Activated CD4-positive, alpha-beta T cell treated with anti-CD3 and anti-CD28 coated beads, Interleukin-2, amount 50 U/mL, for 24 hours (primary cell): ENCODE data around the gene BIVM.

Experiments used
- DNase-seq, 2 donors: peaks; one replicate each; pipeline ENCODE4 v3.0.0-alpha.2; 2020; ENCODE audit warnings: low read depth in 1 of 2, low spot score in 1 of 2

Gene BIVM

DNA sequence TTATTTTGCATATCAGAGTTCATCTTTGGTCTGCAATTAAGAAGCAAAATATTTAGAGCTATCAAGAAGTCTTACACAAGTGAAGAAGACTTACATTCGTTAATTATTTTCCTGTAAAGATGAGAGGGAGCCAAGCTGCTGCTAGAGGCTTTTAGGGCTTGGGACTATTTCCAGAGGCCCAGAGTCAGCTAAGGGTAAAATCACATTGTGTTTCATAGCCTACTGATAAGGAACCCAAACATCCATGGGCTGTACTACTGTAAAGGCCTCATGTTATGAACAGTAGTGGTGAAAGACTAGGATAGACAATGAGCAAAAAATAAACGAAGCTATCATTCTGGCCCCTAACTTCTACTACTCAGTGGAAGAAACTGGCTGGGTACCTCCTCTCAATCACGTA lies 14.4 kb upstream of the BIVM start:
- DNase-seq: no peak

DNA sequence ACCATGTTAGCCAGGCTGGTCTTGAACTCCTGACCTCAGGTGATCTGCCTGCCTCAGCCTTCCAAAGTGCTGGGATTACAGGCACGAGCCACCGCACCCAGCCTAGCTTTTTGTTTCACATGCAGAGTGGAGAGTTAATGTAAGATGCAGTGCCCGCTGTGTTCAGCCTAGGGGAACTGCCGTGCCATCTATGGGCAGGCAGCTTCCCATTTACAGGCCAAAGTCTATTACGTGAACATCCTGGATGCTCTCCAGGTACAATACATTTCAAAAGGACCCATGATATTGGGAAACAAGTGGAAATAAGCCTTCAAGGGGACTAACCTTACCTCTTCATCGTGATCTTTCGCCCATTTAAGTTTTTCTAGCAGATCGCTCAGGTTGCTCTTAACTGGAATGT lies 10.2 kb upstream of the BIVM start:
- DNase-seq: no peak

DNA sequence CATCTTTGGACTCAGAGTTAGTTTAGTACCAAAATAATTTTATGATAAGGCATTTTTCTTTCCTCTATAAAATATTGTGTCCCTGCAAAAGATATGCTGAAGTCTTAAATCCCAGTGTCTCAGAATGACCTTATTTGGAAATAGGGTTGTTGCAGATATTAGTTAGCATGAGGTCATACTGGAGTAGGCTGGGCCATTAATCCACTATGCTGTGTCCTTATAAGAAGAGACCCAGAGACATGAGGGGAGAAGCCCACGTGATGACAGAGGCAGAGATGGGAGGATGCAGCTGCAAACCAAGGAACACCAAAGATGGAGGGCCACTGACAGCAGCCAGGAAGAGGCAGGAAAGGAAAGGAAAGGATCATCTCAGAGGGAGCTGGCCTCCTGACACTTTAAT lies 6.5 kb upstream of the BIVM start:
- DNase-seq: no peak

DNA sequence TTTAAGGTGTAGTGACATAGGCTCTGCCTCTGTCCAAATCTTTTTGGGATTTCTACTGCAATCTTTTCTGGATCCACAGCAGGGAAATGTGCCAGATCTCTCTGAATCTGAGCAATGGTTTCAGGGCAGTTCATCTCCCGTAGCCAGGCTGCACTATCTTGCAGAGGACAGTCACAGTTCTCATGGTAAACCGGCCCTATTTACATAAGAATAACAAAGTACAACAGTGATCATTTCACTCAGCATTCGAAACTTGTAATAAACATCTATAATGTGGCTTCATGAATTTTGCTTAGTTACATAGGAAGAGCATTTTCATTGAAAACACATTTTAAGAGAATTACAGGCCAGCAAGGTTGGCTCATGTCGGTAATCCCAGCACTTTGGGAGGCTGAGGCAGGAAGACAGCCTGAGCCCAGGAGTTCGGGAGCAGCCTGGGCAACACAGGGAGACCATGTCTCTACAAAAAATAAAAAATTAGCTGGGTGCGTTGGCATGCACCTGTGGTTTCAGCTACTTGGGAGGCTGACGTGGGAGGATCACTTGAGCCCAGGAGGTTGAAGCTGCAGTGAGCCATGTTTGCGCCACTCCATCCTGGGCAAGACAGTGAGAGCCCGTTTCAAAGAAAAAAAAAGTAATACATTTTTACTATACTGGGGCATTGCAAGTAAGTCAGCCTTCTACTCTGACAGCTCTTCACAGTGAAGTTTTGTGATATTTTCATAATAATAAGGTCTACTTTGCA lies 5.1 kb upstream of the BIVM start:
- no peak for DNase-seq

DNA sequence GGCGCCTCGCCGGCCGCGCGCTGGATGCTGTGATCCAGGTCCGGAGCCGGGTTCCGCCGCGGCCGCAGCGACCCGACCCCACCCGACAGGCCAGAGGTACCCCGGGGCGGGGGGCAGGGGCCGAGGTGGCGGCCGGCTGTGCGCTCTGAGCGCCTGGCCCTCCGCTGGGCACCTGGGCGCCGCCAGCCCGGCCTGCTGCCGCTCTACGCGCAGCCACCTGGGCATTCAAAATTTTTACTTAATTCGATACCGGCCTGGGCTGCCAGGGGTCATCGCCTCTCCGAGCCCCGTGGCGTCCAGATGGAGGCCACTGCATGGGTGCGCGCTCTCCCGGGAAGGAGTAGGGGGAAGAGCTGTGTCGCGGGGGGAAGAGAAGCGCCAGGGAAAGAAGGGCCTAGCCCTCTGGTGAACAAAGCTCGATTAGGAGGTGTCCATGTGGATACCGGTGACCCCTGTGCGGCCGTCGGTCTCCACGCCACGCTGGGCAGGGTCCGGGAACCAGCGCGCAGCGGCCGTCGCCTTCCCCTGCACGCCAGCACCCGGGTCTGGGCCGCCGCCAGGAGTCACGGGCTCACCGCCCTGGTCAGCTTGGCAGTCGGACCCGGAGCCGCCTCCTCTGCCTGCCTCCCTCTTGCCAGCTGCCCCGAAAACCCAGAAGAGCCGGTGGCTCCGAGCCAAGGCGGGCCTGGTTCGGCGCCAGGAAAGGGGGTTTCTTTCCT lies 666 bp downstream of the BIVM start:
- DNase-seq: no peak

DNA sequence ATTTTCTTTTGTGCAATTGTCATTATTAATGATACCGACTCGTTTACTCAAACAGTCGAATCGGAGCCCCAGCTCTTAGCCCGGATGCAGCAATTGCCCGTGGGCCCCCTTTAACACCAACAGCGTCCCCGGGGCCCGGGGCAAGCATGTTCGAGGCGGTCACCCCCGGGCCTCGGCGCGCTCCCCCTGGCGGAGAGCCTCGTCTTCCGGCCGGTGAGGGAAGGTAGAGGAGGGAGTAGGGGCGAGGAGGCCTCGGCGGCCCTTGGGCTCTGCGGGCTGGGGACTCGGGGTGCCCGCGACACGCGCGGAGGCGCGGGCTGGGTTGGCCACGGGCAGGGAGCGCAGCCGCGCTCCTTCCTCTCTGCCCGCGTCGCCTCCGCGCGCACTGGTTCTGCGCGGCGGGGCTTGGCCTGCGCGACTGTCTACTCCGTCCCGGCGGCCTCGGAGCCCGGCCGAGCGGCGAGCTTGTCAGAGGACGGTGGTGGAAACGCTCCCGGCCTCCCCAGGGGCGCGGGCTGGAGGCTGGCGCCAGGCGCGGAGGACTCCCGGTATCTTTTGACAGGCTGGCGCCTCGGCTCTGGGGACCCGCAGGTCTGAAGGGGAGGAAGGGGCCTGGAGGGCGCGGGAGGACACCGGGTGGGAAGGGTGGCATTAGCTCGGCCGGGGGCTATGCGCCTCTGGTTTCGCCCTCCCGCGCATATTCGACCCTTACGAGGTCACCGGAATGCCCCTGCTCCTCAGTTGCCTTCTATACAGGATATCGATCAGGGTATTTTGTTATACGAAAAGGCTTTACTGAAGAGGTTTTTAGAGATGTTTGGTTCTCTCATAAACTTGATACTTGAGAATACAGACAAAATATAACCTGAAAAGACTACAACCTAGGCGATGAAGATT lies 1.5 kb downstream of the BIVM start:
- DNase-seq: peak; percentile 70 to 72

DNA sequence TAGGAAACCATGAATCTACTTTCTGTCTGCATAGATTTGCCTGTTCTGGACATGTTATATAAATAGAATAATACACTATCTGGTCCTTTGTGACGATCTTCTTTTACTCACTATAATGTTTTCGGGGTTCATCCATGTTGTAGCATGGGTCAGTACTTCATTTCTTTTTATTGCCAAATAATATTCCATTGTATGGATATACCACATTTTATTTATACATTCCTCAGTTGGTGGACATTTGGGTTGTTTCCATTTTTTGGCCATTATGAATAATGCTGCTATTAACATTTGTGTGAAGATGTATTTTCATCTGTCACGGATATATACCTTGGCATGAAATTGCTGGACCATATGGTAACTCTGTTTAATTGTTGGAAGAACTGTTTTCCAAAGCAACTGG lies 6.8 kb downstream of the BIVM start:
- no peak for DNase-seq

DNA sequence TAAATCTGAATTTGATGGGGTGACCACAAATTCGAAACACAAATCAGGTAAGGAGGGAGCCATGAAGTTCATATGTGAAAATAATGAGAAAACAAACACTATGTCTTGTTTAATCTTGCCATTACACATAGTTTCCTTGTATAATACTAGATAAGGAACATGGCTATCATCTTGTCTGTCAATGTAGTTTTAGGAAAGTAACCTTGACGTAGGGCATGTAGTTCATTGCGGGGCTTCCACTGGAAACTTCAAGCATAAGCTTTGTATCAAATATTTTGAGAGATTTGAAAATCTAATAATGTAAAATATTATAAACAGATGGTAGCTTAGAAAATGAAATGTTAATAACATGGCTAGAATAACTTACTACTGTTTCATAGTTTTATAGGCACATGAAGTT lies 8.8 kb downstream of the BIVM start:
- no peak for DNase-seq

DNA sequence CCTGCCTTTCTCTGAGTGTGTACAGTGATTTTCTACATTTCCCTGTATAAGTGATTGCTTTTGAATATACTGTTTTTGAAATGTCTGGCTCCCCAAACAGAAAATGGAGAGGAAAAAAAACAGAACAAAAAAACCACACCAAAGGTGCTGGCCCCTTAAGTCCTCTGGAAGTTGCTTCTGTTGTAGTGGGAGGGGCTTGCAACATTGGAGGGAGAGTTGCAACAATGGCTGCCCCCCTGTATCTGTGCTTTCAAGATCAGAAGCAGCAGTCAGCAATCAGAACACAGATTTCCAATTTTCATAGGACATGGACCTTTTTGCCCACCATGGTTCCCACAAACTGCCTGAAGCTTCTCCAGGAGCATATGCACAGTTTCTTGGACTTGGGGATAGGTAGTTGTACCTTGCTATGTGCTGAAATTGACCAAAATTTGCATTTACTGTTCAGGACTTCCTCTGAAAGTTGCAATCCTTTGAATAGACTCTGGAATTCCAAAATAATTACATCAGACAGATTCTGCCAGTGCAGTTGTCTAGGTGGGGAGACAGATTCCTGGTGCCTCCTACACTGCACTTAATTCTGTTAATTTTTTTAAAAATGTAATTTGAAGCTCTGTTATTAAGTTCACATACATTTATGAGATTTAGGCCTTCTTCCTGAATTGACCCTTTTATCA lies 13.8 kb downstream of the BIVM start:
- DNase-seq: no peak

DNA sequence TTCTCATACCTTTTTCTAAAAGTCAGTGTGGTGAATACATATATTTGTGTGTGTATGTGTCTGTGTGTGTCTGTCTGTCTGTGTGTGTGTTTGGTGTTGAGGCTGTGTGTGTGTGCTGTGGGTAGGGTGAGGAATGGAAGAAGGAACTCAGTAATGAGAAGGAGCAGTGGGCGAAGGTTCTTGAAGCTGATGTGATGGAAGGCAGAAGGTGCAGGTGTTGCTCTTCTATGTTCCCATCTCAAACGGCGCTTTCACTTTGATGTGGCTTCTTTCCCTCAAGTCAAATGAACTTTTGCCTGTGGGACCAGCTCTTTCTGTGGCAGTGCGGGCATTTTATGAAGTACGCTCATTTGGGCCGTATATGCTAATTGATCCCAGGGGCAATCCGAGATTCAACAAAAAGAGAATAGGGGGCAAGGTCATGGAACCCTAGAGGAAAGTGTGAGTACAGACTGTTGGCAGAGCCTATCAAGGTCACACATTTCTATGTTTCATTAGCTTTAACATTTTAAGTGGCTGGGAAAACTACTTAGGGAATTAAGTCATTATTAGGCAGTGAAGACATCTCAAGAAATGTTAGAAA lies 15.2 kb downstream of the BIVM start:
- DNase-seq: no peak

DNA sequence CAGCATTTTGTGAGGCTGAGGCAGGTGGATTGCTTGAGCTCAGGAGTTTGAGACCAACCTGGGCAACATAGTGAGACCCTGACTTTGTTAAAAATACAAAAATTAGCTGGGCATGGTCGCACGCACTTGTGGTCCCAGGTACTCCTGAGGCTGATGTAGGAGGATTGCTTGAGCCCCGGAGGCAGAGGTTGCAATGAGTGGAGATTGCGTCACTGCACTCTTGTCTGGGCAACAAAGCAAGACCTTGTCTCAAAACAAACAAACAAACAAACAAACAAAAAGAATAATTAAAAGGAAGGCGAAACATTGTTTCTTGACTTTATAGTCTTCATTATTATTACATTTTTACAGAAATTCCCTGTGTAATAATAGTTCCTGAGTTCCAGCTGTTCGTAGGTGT lies 15.9 kb downstream of the BIVM start:
- DNase-seq: no peak

DNA sequence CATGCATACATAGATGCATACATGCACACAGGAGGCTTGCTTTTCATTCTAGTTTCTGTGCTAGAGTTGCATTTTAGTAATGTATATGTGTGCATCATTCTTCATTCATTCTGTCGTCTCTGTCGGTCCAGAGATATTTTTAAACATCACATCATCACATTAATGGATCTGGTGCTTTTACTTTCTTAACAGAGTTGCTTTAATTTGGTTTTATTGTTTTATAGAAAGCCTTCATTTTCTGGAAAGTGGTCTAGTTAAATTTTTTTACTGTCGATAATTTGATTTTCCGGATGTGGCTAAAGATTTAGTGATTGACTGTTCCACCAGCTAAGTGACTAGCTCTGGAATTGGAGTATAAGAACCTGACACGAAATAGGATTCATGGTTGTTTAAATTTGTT lies 16.9 kb downstream of the BIVM start:
- no peak for DNase-seq

DNA sequence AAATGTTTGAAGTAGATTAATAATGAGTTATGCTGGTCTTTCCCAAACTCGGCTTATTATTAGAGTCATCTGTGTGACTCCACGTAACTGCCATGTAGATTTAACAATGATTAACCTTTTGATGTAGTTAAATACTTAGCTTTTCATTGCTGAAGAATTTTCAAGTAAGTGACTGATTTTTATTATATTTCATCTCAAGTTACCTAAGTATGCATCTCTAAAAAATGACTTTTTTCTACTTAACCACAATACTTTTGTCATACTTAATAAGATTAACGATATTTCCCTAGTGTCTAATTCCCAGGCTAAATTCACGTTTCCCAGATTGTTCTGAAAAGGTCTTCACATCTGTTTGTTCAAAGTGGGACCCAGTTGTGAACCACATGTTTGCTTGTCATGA lies 17.8 kb downstream of the BIVM start:
- no peak for DNase-seq

DNA sequence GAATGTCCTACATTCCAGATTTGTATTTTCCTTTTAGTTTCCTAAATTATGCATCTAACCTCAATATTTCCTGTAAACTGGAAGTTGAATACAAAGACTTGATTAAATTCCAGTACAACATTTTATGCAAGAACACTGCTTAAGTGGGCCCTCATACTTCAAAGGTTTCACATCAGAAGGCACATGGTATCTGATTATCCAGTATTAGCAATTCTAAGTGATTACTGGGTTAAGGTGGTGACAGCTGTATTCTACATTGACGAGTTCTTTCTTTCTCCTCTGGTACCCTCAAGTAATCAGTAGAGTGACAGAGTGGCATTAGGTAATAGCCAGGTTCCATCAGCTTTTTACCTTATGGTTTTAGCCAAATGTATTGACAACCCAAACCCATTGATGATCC lies 18.3 kb downstream of the BIVM start:
- DNase-seq: no peak

DNA sequence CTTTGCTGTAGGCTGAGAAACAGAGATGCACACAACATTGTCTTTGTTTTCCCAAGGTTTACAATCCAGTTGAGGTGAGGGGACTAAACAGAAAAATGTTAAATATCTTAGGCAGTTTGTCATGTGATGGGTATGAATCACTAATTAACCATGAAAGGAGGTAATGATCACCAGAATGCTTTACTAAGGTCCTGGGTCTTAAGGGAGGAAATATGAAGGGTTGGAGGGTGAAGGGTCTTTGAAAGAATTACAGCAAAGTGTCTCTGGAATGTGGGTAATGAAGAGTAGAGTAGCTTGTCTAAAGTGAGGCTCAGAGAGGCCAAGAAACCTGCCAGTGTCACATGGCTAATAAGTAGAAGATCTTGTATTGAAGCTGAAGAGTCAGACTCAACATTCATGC lies 19.0 kb downstream of the BIVM start:
- DNase-seq: no peak

DNA sequence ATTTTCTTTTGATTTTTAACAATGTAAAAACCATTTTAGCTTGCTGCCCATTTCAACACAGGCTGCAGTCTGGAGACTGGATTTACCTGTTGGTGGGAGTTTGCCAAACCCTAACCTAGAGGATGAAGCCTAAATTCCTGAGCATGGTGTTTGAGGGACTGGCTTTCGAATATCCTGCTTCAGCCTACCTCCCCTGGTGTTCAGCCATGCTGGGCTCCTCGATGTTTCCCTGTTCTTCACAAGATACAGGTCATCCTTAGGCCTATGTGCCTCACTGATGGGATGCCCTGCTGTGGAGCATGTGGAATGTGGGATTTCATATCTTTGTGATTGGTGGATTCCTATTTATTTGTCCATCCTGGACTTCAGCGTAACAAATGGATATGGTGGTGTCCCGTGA lies 26.5 kb downstream of the BIVM start:
- no peak for DNase-seq

DNA sequence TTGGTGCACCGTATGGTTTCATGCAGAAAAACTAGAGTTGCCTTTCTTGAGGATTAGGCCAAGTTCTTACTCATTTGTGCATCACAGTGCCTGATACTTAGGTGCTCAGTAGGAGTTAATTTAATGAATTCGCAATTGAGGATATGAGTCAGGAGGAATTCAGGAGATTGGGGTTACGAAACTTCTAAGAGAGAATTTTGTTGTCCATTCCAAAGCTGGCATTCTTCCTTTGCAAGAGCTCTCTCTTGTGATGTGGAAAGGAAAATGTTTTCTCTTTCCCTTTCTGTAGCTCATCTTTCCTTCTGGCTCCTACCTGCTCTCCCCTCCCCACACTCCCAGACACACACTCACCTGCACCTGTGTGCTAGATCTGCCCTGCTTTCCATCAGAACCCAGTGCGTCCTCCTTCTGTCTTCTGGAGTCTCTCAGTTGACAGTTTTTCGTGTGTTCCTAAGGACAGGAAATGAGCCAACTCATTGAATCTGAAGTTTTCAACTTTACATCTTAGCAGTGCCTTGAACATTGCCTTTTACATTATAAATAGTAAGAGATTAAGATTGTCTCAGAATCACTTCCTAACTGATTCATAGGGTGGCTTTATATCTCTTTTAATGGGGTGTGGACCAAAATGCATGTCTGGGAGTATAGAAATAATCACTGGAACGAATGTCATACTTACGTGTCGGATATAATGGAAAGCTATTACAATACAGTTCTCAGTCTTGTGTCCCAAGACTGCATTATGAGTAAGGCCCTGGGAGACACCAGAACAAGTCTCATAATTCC lies 27.2 kb downstream of the BIVM start:
- DNase-seq: no peak

DNA sequence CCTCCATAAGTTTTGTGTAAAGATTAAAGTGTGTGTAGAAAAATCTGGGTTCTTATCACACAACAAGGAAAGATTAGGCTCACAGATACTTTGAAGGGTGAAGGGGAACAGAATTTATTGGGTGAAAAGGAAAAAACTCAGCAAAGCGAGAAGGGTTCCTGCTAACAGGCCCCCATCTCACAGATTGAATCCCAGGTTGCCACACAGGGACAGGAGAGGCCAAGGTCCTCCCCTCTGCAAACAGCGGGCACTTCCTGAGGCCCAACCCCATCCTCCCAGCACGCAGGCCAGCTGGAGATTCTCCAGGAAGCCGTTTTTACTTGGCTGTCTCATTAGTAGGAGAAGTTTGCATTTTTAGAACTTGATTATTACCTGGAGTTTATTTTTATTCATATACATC lies 31.7 kb downstream of the BIVM start:
- DNase-seq: no peak

DNA sequence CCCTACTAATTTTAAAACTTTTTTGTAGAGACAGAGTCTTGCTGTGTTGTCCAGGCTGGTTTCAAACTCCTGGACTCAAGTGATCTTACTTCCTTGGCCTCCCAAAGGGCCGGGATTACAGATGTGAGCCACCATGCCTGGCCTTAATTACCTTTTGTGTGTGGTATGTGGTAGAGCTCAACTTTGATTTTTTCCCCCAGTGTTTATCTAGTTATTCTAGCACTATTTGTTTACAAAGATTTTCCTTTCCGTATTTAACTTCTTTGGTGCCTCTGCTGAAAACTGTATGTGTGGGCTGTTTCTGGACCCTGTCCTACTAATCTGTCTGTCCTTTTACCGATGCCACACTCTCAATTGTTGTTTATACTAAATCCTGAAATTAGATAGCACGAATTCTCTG lies 37.6 kb downstream of the BIVM start:
- DNase-seq: no peak

DNA sequence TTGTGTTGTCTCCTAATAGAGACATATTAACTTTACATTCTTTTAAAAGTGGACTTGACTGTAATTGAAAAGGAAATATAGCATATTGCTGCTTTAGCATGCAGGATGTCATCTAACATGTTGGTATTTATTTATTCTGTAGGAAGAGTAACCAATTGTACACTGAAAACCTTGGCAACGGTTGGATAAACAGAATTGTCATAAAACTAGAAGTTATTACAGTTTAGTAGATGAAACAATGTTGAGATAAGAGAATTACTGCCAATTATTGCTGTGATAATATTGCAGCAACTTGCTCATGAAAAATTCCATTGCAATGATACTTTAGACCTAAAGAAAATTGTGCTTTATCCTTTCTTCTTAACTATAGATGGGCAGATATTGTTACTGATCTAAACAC lies 39.4 kb downstream of the BIVM start:
- DNase-seq: no peak
